ENCODE measurements around the gene PTRH2.
A peak's percentile ranks its signal among the peaks of the same experiment; 100 is the strongest.

The PTRH2 gene

DNA sequence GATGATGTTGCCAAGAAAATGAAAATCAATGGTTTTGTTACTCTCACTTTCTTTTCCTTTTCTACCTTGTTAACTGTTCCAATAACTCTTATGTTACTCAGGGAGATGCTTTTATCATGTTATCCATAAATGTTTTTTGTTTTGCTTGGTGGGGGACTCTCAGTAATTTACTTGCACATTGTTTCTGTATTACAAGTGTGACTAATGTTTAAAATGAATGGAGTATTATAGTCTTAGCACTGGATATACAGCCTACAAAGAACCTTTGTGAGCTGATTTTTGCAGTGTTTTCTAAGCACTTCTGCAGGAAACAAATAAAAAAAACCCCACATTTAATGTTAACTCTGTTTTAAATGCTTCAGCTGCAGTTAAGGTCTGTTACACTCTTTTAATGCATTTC, 12.3 kb upstream of the PTRH2 start:
- no peak for DNase-seq

DNA sequence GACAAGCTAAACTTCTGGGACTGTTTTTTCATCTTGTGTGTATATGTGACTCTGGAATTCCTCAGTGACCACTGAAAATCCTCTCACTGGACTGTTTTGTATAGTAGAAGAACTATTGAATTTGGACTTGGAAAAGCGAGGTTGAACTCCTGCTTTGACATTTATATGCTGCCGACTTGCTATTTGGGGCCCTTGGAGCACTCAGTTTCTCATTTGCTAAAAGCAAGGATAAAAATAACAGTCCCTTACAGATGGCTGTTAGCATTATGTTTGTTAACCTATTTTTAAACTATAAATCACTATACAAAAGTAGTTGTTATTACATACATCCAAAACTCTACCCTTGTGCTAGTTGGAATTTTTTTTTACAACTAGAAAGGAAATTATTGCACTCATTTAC, 9.2 kb upstream of the PTRH2 start:
- no peak for DNase-seq

DNA sequence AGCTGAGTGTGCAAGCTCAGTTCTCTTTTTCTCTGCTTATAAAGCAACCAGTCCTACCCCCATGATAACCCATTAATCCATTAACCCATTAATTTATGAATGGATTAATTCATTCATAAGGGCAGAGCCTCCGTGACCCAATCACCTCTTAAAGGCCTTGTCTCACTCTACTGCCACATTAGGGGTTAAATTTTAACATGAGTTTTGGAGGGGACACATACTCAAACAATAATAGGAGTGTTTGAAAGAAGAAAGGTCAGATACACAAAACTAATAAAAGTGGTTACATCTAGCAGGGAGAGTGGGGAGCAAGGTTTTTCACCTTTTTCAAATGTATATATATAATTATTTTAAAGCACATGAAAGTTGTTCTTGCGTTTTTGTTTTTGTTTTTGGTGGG, 7.0 kb upstream of the PTRH2 start:
- DNase-seq = no peak

DNA sequence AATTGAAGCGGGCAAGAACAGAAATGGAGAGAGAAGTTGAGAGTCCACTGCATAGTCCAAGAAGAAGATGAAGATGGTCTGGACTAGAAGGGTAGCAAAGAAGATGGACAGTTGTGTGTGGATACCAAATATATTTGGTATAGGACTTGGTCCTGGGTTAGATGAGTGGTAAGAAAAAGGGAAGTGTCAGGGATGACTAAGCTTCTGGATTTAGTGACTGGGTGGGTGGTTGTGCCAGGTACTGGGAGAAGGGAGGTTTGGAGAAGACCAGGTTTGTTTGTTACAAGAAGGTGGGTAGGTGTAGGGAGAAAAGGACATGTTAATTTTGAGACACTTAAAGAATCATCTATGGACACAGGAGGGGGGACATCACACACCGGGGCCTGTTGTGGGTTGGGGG, 5.6 kb upstream of the PTRH2 start:
- no peak for DNase-seq

DNA sequence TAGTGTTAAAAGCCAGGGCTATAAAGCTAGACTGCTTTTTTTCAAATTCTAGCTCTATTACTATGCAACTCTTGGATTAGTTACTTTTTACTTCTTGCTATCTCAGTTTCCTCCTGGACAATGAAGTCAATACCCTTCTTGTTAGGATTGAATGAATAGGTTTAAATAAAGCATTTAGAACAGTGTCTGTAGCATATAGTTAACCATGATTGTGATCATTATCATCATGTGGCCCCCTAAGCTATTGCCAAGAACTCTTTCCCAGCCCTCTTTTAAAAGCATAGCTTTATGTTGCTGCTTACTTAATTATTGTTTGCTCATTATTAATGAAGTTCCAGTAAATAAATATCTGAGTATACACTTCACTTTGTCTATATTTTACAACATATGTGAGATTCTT, 4.7 kb upstream of the PTRH2 start:
- no peak for DNase-seq

DNA sequence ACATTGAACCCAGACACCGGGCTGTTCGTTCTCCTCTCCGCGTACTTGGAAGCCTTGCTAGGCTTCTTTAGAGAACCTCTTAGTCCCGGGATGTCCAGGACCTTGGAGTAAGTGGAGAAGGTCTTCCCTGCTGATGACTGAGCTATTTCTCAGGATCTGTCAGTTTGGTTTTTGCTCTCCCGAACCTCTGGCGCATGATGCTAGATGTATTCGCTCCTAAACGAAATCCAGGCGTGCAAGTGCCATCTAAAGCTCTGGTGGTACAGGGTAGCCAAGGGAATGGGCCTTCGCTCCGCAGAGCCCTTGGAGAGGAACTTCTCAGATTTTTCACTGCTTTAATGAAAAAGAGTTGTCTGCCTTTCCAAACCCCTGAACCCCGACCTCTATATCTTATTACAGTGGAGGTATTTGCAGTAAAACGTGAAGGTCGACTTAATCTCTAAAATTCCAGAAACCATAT, 771 bp upstream of the PTRH2 start:
- DNase-seq = peak; percentile 3

DNA sequence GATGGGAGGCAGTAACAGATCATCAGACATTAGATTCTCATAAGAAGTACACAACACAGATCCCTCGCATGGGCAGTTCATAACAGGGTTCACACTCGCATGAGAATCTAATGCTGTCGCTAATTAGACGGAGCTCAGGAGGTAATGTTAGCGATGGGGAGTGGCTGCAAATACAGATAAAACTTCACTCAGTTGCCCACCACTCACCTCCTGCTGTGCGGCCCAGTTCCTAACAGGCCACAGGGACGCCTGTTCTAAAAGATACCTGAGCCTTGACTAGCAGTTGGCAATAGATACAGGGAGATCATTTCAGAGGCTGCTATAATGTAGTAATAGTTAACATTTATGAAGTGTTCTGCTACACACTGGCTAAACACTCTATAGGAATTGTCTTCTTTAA, 4.9 kb downstream of the PTRH2 start:
- DNase-seq = no peak

DNA sequence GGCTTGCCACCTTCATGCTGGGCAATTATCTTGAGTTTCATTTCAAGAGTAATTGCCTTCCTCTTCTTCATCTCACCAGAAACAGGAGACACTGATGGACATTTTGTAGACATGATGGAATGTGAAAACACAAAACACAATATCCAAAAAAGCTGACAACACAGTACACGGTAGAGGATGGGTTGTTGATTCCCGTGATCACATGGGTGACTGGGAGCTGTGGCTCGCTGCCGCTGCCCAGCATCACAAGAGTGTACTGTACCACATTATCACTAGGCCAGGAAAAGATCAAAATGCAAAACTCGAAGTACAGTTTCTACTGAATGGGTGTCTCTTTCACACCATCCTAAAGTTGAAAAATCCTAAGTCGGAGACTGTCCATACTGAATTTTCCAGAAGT, 7.4 kb downstream of the PTRH2 start:
- DNase-seq = no peak

DNA sequence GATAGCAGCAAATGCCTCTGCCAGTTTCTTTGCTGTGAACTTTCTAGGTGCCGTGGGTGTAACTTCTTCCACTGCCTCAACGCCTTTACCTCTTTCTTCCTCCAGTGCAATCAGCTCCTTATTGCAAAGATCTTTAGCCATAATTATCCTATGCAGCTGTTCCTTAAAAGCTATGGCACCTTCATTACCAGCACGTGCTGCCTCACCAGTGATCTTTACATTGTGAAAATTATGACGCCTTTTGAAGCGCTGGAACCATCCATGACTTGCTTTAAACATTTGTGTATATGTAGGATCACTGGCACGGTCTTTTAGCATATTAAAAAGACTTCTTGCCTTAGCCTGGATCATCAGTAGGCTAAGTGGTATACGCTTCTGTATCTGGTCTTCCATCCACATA, 8.0 kb downstream of the PTRH2 start:
- no peak for DNase-seq

DNA sequence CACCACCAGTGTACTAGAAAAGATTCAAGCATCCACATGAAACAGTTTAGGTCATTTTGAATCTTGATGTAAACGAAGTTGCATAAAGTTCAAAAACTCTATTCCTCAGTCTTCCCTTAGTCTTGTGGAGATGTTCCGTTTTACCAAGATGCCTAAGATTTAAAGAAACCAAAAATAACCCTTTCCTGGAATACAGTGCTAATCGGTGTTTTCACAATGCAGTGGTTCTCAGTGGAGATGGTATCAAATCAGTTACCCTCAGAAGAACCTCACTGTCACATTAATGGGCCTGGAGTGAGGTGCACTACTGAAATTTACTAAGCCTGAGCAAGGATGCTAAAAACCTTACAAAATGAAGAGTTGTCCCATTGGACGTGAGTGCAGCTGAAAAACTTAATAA, 9.1 kb downstream of the PTRH2 start:
- no peak for DNase-seq

DNA sequence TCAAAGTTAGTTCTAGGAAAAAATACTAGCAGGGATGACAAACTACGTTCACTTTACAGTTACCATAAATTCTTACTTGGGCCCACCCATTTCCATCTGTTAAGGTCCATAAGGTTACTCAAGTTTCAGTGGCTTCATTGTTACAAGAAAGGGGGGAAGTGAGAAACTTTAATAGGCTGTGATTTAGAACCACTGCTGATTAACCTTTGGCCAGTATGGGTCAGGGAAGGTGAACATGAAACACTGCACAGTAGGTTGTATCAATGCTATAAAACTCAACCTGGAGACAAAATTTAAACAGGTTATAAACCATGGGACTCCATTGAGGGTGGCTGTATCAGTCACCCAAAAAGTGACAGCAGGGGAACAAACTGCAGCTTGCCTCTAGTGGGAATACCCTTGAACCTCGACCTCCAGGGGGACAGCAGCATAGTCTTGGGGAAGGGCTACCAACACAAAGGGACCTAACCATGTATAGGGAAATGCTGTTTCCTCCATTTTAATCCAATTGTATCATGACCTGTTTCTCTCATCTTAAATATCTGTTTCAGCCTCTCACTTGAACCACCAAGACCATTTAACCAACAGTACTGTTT, 10.4 kb downstream of the PTRH2 start:
- DNase-seq = no peak

DNA sequence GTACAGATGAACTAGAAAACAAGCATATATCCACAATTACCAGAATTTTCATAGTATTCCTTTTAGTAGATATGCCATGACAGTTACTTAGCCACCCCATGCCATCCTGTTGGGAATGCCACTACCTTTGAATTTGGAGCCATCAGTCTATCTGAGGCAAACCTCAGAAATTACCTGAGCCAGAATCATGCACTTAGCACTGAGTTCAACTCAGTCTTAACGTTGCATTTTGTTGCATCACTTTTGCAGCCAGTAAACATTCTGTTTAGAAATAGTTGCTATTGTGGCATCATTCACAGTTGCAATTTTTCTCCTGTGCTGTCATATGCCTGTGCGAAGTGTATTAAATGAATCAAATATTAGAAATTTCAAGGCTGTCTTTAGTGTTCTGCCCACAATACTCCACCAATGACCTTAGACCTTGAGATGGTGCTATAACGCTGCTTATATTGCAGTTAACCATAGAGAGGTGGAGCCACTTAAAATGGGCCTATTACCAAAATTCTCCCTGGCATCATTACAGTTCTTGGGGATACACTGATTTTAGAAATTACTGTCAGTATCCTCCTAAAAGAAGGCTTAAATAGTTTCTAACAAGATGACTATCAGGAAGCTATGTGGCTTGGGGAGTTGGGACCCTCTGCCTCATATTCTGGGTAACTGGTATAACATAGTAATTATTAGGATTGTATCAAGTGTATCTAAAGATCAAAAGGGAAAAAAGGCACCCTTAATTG, 11.1 kb downstream of the PTRH2 start:
- no peak for DNase-seq

DNA sequence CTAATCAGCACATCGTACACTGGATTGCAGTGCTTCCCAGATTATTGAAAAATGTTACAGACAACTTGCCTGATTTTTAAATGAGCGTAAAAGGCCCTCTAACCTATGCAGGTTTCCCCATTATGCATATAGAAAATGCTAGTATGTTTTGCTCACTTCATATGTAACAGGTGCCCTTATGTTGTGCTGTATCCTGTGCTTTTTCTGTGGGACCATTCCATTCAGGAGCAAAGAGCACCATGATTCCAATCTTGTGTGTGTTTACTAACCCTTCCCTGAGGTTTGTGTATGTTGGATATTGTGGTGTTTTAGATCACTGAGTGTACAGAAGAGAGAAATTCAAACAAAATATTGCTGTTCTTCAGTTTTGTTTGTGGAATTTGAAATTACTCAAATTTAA, 12.9 kb downstream of the PTRH2 start:
- DNase-seq = no peak

DNA sequence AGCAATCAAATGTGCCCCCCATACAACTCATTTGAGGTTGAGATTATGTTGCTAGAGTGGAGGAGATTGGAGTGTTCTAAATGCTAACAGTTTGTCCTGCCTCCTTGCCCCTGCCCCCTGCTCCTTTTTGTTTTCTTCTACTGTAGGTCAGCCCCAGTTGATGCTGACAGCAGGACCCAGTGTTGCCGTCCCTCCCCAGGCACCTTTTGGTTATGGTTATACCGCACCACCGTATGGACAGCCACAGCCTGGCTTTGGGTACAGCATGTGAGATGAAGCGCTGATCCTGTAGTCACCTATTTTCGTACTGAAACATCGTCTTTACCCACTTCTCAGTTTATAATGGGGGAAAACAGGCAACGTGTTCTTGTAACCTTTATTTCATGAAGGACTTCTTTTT, 13.6 kb downstream of the PTRH2 start:
- DNase-seq = no peak

DNA sequence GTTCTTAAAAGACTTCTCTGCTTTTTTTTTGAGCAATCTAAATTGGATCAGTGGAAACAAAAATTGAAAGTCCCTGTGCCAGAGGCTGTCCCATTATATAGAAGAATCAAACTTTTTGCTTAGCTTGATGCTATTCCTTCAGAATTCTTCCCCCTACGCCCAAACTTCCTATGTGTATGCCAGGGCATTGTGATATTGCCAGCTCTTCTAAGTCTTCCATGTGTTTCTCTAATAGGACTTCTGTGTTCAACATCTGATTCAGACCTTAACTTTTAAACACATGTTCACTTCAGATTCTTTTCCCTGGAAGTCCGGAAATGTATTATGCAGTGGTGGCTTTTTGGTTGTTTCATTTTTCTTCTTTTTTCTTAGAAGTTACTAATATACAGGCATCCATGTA, 18.7 kb downstream of the PTRH2 start:
- no peak for DNase-seq

DNA sequence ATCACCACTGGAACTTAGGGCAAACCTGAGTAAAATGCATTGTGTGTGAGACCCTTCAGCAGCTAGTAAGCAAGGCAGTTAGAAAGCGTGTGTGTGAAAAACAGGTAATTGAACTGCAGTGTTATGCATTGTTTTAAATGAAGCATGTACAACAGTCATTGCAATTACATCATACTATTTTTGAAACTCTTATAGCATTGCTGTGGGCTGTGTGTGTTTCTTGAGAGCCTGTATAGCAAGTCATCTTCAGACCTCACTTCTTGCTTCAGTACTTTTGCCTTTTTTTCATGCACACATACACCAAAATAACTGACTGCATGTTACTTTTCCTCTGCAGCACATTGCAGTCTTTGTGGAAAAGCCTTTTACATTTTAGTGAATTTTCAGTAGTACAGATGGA, 19.2 kb downstream of the PTRH2 start:
- no peak for DNase-seq

DNA sequence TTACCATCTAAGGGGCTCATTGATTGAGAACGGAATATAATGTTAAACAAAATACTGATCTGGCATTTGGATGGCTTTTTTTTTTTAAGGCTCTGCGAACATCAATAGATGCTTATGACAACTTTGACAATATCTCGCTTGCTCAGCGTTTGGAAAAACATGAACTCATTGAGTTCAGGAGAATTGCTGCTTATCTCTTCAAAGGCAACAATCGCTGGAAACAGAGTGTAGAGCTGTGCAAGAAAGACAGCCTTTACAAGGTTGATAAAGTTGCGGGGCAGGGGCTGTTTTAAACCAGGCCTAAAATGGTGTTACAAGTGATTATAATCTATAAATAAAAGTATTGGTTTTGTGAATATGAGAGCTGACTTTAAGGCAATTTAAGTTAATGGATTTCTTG, 22.3 kb downstream of the PTRH2 start:
- DNase-seq = no peak

DNA sequence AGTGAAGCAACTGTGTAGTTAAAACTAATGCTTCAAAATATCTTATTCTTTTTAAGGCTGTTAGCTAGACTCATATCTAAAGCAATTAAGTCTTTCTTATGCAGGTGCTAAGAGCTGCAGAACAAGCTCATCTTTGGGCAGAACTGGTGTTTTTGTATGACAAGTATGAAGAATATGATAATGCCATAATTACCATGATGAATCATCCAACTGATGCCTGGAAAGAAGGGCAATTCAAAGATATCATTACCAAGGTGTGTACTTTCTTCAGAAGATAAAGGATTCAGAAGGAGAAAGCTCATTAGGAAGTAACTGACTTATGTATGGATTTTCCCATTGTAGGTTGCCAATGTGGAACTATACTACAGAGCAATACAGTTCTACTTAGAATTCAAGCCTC, 23.9 kb downstream of the PTRH2 start:
- no peak for DNase-seq

DNA sequence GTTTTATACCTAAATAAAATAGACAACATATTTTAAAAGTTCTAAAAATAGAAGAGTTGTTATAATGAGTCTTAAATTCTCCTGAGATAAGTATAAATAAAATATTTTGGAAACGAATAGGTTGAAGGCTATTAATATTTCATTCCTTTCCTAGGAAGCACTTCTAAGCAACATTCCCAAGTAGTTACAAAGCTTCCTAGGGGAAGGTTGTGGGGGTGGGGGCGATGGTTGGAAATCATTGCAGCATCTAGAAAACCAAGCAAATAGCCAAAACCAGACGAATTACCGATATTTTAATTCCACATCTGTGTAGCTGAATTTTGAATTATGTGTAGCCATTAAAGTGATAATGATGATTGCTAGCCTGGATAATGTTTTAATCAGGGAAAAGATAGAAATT, 26.9 kb downstream of the PTRH2 start:
- DNase-seq = no peak

DNA sequence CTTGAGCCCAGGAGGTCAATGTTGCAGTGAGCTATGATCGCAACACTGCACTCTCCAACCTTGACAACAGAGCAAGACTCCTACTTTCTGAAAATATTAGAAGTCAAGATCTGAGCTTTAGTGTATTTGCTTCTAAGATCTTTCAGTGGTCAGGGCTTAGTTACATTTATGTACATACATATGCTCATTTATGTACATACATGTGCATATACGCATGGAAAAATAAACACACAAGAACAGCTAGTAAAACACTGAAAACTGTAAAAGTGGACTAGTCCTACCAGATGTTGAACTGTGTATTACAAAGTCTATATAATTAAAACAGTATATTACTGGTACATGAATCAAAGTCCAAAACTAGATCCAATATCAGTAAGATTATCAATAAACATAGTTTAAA, 28.3 kb downstream of the PTRH2 start:
- DNase-seq = no peak

DNA sequence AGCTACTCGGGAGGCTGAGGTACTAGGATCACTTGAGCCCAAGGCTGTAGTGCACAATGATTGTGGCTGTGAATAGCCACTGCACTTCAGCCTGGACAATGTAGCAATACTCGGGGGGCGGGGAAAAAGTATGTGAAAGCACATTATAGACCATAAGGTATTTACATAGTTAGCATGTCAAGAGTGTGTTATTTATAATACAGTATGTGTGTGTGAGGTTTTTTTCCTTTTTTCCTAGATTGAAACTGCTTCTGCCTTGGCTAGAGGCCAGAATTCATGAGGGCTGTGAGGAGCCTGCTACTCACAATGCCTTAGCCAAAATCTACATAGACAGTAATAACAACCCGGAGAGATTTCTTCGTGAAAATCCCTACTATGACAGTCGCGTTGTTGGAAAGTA, 30.5 kb downstream of the PTRH2 start:
- DNase-seq = no peak

DNA sequence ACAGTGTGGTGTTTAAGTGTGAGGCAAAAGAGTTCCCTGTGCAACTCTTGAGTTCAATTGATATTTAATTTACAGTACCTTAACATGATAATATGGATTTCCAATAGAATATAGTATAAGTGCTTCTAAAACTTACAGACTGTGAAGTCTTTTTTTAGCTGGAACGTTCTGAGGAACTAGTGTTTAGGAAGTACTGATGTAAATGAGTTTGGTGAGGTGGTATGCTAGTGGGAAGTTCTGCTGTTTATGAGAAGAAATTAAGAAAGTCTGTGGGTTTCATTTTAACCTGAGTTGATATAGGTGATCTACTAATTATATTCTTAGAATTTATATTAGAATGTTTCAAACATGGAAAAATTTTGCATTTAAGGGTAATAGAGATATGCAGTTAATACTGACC, 32.0 kb downstream of the PTRH2 start:
- DNase-seq = no peak

DNA sequence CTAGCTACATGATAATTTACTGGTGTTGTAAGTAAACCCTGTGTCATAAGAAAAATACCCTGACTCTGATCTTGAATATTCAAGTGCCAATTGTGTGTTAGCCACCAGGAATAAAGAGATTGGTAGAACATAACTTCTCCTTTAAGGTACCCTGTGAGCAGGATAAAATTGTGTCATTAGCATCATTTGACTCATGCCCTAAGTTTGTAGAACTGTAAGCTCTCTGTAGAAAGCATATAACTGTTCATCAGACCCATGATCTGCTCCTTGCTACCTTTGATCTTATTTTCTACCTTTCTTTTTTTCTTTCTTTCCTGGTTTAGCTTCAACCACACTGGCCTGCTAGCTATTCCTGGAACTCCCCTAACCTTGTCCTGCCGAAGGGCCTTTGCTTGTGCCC, 35.8 kb downstream of the PTRH2 start:
- no peak for DNase-seq

DNA sequence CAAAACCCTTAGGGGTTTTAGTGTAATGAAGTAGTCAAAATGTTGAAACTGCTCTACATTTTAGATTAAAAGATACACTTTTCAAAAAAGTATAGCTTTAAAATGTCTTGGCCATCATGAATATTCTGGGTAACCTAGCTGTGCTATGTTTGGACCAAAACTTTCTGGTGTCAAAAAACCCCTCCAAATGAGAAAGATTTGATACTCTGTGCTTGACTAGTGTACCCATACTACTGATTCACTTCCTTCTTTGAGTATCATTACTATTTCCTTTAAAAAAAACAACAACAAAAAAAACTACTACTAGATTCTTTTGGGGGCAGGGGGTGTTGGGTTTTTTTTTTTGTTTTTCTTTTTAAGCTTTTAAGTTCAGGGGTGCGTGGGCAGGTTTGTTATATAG, 37.3 kb downstream of the PTRH2 start:
- DNase-seq = no peak

DNA sequence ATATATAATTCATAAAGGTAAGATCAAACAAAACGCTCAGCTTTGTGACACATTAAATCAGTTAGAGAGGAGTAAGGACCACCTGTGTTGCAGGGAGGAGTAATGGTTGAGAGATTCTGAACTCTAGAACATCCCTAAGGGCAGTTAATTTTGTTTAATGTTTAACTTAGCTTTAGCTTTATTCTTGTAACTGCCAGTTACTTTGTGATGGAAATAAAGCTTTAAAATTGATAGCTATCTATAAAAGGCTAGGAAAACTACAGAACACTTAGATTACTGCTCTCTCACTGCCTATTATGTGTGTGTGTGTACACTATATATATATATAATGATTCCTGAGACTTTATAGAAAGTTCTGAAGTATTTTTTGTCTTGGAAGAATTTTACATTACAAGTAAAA, 37.8 kb downstream of the PTRH2 start:
- DNase-seq = no peak

Data from T-helper 9 cell (primary cell).